ENCODE results near the gene THG1L. TPM values are rescaled to one million over a fixed set of nuclear protein-coding genes. Genes with fewer than 3 reads are reported as not detected.
A peak's percentile ranks its signal among the peaks of the same experiment; 100 is the strongest.

The THG1L gene
- total and polyA plus RNA-seq, 2 experiments from 2014 or later, result 12.2 to 13.8 TPM

DNA sequence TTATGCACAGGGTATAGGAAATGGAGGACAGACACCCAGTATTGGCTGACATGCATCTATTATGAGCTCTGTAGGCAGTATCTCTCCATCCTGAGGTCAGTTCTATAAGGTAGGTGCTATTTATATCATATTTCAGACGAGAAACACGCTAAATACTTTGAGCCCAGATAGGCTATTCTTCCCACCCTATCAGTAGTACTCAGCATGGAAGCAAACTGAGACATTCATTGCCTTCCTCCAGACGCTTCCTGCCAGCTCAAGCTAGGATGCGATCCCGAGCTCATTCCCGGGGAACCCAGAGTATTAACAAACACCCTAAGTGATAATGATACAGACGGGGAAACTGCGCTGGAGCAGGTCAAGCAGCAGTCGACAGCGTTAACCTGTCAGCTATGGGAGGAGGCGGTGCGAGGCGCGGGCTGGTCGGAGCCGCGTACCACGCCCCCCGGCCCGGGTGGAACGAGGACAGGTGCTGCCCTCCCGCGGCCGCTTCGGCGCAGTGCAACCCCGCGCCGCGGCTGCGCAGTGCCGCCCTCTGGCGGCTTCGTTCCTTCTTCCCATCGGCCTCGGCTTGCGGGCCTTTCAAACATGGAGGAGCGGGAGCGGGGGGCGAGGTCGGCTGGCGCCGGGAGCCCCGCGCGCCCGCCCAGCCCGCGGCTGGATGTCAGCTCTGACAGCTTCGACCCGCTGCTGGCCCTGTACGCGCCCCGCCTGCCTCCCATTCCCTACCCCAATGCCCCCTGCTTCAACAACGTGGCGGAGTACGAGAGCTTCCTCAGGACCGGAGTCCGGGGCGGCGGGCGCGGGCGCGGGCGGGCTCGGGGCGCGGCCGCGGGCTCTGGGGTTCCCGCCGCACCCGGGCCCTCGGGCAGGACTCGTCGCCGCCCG is 12.2 kb downstream of the THG1L start, which contains the start of gene LSM11:
TSS of gene LSM11 (plus strand) at position 550 of the 888 bp plus-strand sequence. CDS start at position 589, 39 bp downstream.
- Histone ChIP-seq H3K36me3 (ENCODE audit: insufficient read depth) (peaks cover 8% of the 10 kb centered on the region), H3K4me3 (peak within 1 kb of the TSS; percentile 83), H3K79me2 (replicated peaks; ENCODE audit: insufficient read depth) (no peaks in the 10 kb centered on the region), H4K20me1 (replicated peaks; ENCODE audit: insufficient read depth) (peaks cover 7% of the 10 kb centered on the region), H3K27me3 (ENCODE audit: insufficient read depth) (peaks cover 21% of the 10 kb centered on the region), H3K9me2 (ENCODE audit: insufficient read depth) (no peaks in the 10 kb centered on the region), H3F3A (replicated peaks; ENCODE audit: low read depth) (no peaks in the 10 kb centered on the region), H3K4me1 (ENCODE audit: insufficient read depth) (peaks cover 4% of the 10 kb centered on the region; the same call in 1 of the 2 replicates), H2AFZ (peak within 1 kb of the TSS; percentile 99), H3K4me2 (peak within 1 kb of the TSS; percentile 92), H3K27ac (ENCODE audit: low read depth) (no peak within 1 kb of the TSS)
- Mint-ChIP-seq H3K4me3 (peak within 1 kb of the TSS; percentile 89), H3K36me3 (ENCODE audit: low read depth) (peaks cover 19% of the 10 kb centered on the region), H3K27ac (no peak within 1 kb of the TSS), H3K9me3 (no peaks in the 10 kb centered on the region), H3K4me1 (peaks cover 12% of the 10 kb centered on the region; the same call in 2 of the 3 replicates), H3K27me3 (ENCODE audit: insufficient read depth, low read depth, poor library complexity) (peaks cover 10% of the 10 kb centered on the region)
- peak; percentile 92 for ATAC-seq
- TF ChIP-seq CREB1 (CRISPR knock-in tag; IDR thresholded peaks at IDR 0.05; ENCODE audit: low read depth), result peak; percentile 28; the same call in 1 of the 2 replicates
- TF ChIP-seq ZNF114 (CRISPR knock-in tag; IDR thresholded peaks at IDR 0.05), result no peak
- no peak for TF ChIP-seq JUNB (IDR thresholded peaks at IDR 0.05; ENCODE audit: unreplicated experiment)
- 0 out of 2 replicates have a peak, but pooled peaks have one; percentile 37 for TF ChIP-seq POLR2AphosphoS5 (IDR thresholded peaks at IDR 0.05; ENCODE audit: low read depth)
- TF ChIP-seq ZNF331 (CRISPR knock-in tag; IDR thresholded peaks at IDR 0.05; ENCODE audit: low read depth), result no peak
- peak; percentile 83 to 100 for TF ChIP-seq CTCF (conservative IDR thresholded peaks at IDR 0.05; ENCODE audit: low read depth in 2 of 2)
- DNase-seq (ENCODE audit: low spot score), result peak; percentile 92

- peaks cover 3% of the 10 kb centered on the region; the same call in 1 of the 2 replicates for H3K36me3 ChIP-seq (ENCODE audit: insufficient read depth)
- H3K9me2 ChIP-seq (ENCODE audit: insufficient read depth), result no peaks in the 10 kb centered on the region
- no peaks in the 10 kb centered on the region for H3K79me2 ChIP-seq (replicated peaks; ENCODE audit: insufficient read depth)
- peak; percentile 48 for TF ChIP-seq EZH2 (IDR thresholded peaks at IDR 0.05; ENCODE audit: low read depth, unreplicated experiment)
- TF ChIP-seq, protein P1, sequence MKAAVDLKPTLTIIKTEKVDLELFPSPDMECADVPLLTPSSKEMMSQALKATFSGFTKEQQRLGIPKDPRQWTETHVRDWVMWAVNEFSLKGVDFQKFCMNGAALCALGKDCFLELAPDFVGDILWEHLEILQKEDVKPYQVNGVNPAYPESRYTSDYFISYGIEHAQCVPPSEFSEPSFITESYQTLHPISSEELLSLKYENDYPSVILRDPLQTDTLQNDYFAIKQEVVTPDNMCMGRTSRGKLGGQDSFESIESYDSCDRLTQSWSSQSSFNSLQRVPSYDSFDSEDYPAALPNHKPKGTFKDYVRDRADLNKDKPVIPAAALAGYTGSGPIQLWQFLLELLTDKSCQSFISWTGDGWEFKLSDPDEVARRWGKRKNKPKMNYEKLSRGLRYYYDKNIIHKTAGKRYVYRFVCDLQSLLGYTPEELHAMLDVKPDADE (IDR thresholded peaks at IDR 0.05), result no peak
- H3K4me1 ChIP-seq (ENCODE audit: insufficient read depth), result peaks cover 4% of the 10 kb centered on the region; the same call in 1 of the 2 replicates
- DNase-seq (ENCODE audit: low spot score), result peak; percentile 42
- Mint-ChIP-seq H3K9me3 (no peaks in the 10 kb centered on the region), H3K27me3 (ENCODE audit: insufficient read depth, low read depth, poor library complexity) (peaks cover 10% of the 10 kb centered on the region), H3K27ac (no peak overlapping the region), H3K4me1 (peaks cover 12% of the 10 kb centered on the region; the same call in 2 of the 3 replicates), H3K36me3 (ENCODE audit: low read depth) (peaks cover 10% of the 10 kb centered on the region), H3K4me3 (peak overlapping the region; percentile 89)
- H3K4me3 ChIP-seq, result peak overlapping the region; percentile 83
- peak overlapping the region; percentile 92 for H3K4me2 ChIP-seq
- peaks cover 21% of the 10 kb centered on the region for H3K27me3 ChIP-seq (ENCODE audit: insufficient read depth)
- H2AFZ ChIP-seq, result peak overlapping the region; percentile 99
- ATAC-seq, result no peak; the same call in 2 of the 3 replicates
- peaks cover 7% of the 10 kb centered on the region for H4K20me1 ChIP-seq (replicated peaks; ENCODE audit: insufficient read depth)
- no peaks in the 10 kb centered on the region for H3F3A ChIP-seq (replicated peaks; ENCODE audit: low read depth)
- no peak overlapping the region for H3K27ac ChIP-seq (ENCODE audit: low read depth)
Observed at GRCh38 chr5:157744051-157745011, 13.1 kb downstream of the THG1L start.
